GM21576 (cell line): Measurements from ENCODE around the gene SGMS1.
"Not testable (repeated sequence)": the region's sequence is repeated elsewhere in the genome, so short reads cannot be mapped to it uniquely, and the experiment has no call there.

ENCODE experiments used
- ATAC-seq: cut with Tn5 transposase; IDR thresholded peaks from one replicate; pipeline ENCODE4 v1.9.1; 2021; ENCODE audit warnings: mild to moderate bottlenecking, moderate library complexity; ENCODE audit not compliant: unreplicated experiment

Gene SGMS1

GRCh38 chr10:50540069-50540825 lies 83.5 kb downstream of the SGMS1 start:
- ATAC-seq, result peak; percentile 40

GRCh38 chr10:50538555-50539398 lies 85.0 kb downstream of the SGMS1 start:
- ATAC-seq, result no peak

- no peak for ATAC-seq
Observed at GRCh38 chr10:50536617-50537240, 87.0 kb downstream of the SGMS1 start.

- not testable (repeated sequence) for ATAC-seq
Observed at GRCh38 chr10:50534748-50535376, 88.9 kb downstream of the SGMS1 start.

- ATAC-seq, result no peak
Observed at GRCh38 chr10:50533296-50533695, 90.5 kb downstream of the SGMS1 start.

- no peak for ATAC-seq
Observed at GRCh38 chr10:50531388-50532077, 92.2 kb downstream of the SGMS1 start.

- ATAC-seq, result no peak
Observed at GRCh38 chr10:50529660-50530059, 94.1 kb downstream of the SGMS1 start.

GRCh38 chr10:50528206-50528605 lies 95.5 kb downstream of the SGMS1 start:
- ATAC-seq, result no peak

GRCh38 chr10:50527442-50528043 lies 96.2 kb downstream of the SGMS1 start:
- no peak for ATAC-seq

- no peak for ATAC-seq
Observed at GRCh38 chr10:50526185-50526584, 97.6 kb downstream of the SGMS1 start.

- no peak for ATAC-seq
Observed at GRCh38 chr10:50523357-50523756, 100.4 kb downstream of the SGMS1 start.

GRCh38 chr10:50522908-50523307 lies 100.8 kb downstream of the SGMS1 start:
- no peak for ATAC-seq

GRCh38 chr10:50520115-50520514 lies 103.6 kb downstream of the SGMS1 start:
- no peak for ATAC-seq

- ATAC-seq, result no peak
Observed at GRCh38 chr10:50517626-50518025, 106.1 kb downstream of the SGMS1 start.

- no peak for ATAC-seq
Observed at GRCh38 chr10:50516171-50516570, 107.6 kb downstream of the SGMS1 start.

GRCh38 chr10:50515420-50515819 lies 108.3 kb downstream of the SGMS1 start:
- ATAC-seq, result no peak

GRCh38 chr10:50514995-50515394 lies 108.8 kb downstream of the SGMS1 start:
- ATAC-seq, result no peak

GRCh38 chr10:50513956-50514355 lies 109.8 kb downstream of the SGMS1 start:
- ATAC-seq, result no peak

- ATAC-seq, result peak; percentile 40
Observed at GRCh38 chr10:50512743-50513416, 110.9 kb downstream of the SGMS1 start.

GRCh38 chr10:50512214-50512595 lies 111.6 kb downstream of the SGMS1 start:
- no peak for ATAC-seq
